ENCODE data around the gene VWA5B1.

VWA5B1 gene

DNA sequence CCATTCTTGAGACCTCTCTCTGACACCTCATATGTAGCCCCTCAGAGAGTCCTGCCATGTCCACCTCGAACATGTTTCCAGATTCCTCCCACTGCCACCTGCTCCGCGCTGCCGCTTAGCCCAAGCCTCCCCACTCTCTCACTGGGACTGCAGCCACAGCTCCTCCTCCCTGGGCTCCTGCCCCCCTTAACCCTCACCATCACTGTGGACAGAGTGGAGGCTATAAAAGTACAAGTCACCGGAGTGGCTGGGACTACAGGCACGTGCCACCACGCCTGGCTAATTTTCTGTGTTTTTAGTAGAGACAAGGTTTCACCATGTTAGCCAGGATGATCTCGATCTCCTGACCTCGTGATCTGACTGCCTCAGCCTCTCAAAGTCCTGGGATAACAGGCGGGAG, 77.0 kb downstream of the VWA5B1 start:
- DNase-seq (ENCODE audit: low read depth in 2 of 2) = no peak

DNA sequence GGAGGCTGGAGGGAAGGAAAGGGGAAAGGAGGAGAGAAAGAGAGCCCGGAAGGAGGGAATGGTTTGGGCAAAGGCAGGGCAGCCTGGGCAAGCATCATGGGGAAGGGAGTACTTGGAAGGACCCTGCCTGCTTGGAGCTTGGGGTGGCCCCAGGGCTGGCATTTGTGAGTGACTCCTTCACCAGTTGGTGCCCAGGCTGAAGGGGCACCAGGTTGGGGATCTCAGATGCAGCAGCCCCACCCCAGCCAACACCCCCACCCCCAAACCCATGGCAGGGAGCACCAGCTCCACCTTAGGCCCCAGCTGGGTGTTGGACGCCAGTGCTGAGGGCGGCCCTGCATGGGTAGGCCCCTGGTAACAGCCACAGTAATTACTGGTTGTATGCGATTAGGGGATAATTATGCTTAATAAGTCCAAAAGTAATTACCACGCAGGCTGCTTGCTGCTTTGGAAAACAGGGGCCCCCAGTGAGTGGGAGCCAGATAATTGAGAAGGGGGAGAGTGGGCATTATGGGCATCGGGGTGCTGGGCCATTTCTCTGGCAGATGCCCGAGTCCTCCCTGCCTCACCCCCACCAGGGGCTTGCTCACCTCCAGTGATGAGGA, 78.3 kb downstream of the VWA5B1 start:
- no peak for DNase-seq (ENCODE audit: low read depth in 2 of 2)

DNA sequence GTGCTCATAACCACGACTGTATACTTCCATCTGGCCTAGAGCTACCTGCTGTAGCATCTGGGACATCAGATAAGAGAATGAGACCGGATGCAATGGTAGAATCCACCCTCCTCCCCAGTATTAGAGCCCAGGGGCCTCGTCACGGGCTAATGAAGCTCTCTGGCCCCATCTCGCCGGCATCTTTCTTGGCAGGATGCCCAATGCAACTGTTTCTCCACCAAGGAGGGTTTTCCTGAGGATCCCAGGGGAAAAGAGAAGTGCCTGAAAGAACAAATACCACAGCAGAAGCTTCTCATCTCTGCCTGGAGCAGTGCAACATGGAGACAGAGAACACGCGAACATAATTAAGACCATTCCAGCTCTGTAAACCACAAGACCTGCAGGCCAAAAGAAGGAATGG, 80.0 kb downstream of the VWA5B1 start:
- DNase-seq (ENCODE audit: low read depth in 2 of 2) = no peak

DNA sequence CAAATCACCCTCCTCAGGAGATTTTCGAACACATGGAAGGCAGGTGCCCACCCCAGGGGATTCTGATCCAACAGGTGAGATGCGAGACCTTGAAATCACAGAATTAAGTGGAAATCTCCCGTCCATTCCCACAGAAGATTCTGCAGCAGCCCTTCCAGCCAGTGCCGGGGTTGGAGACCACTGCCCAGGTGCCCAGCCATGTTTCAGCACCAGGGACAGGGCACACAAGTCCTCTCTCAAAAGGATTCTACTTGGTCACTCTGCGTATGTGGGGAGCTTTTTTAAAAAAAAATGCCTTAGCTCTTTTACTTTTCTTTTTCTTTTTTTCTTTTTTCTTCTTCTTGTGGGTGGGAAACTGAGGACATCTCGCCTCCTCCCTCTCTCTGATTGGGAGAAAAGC, 80.7 kb downstream of the VWA5B1 start:
- DNase-seq (ENCODE audit: low read depth in 2 of 2) = no peak

DNA sequence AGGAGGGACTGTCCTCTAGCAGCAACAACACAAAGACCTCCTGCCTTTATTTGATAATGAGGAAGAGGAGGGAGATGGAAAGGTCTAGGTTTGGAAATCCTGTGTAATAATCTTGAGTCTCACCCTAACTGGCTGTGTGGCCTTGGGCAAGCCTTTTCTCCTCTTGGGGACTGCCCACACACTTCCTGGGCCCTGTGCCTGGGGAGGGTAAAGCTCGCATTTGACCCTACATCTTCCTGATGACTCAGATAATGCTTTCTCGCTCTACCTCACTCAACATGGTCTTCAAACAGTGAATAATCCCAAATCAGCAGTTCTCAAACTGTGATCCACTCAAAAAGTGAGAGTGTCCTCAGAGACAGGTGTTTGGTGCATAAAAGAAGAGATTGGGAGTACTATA, 81.2 kb downstream of the VWA5B1 start:
- no peak for DNase-seq (ENCODE audit: low read depth in 2 of 2)

DNA sequence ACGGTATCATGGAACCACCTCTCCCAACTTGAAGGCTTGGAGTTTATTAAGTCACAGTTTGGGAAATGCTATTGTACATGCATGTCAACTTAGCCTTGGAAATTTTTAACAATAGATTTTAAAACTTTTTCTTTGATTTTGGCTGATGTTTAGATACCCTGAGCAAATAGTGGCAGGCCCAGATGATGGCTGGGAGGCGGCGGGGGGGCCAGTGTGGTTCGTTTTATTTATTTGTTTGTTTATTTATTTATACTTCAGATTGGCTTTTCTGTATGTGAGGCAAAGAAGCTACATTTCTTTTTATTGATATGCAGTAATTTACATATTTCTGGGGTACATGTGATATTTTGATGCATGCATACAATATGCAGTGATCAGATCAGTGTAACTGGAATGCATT, 82.0 kb downstream of the VWA5B1 start:
- DNase-seq (ENCODE audit: low read depth in 2 of 2) = no peak

DNA sequence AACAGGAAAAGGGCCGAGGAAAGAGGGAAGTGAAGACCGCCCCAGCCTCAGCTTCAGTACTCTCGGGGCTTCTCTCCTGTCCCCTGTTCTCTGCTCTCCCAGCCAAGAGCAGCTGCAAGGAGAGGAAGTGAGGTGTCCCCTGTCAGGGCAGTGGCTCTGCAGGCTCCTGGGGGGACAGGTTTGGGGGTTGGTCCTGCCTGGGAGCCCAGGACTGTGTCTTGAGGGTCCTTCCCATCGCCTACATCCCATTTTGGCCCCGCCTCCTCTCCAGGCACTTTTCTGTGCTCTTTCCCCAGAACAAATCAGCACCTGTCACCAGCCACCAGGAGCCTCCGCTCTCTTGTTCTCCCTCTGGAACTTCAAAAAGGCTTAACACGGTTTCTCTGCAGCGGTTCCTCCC, 82.6 kb downstream of the VWA5B1 start:
- no peak for DNase-seq (ENCODE audit: low read depth in 2 of 2)

DNA sequence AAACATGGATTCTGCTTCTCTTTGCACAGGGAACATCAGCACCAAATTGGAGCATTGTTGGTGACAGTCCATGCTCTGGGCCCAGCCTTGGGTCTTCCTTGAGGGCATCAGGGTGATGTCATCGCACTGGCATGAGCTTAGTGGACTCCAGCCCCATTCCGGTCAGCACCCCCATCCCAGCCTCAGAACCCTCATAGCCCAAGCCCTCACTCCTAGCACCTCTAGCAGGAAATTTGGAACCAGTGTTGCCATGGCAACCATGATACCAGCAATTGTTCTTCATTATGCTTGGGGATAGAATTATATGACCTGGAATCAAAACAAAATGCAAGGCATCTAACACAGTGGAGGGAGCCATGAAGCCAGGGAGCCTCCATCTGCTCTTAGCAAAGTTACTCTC, 83.1 kb downstream of the VWA5B1 start:
- DNase-seq (ENCODE audit: low read depth in 2 of 2) = no peak

DNA sequence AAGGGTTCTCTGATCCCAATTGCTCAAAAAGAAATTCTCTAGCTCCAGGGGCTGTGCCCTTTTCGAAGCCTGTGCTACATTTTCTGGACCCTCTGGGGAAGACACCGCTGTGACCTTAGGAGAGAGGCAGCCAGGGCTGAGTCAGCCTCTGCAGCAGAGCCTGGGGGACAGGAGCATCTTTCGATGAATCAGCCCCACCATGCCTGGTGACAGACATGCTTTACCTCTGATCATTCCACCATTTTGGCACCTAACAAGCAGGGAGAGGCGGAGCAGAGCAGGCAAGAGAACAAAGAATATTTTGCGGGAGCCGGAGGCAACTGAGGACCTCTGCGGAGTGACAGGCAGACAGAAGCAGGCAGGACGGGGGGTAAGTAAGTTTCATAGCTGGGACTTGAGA, 84.9 kb downstream of the VWA5B1 start:
- DNase-seq (ENCODE audit: low read depth in 2 of 2) = no peak

DNA sequence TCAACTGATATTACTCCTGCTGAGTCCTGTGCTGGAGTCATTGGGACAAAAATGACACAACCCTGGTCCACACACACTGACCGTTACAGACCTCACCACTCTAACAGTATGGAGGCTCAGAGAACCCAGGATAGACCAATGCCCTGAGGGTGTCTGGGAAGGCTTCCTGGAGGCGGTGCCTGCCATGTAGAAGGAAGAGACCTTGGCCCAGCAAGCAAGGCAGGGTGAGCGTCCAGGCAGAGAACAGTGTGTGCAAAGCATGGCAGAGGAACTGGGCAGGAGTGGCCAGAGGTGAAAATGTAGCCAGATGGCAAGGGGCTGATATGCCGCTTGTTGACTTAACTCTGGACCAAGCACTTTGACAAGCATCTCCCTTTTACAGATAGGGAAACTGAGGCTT, 85.5 kb downstream of the VWA5B1 start:
- DNase-seq (ENCODE audit: low read depth in 2 of 2) = no peak

DNA sequence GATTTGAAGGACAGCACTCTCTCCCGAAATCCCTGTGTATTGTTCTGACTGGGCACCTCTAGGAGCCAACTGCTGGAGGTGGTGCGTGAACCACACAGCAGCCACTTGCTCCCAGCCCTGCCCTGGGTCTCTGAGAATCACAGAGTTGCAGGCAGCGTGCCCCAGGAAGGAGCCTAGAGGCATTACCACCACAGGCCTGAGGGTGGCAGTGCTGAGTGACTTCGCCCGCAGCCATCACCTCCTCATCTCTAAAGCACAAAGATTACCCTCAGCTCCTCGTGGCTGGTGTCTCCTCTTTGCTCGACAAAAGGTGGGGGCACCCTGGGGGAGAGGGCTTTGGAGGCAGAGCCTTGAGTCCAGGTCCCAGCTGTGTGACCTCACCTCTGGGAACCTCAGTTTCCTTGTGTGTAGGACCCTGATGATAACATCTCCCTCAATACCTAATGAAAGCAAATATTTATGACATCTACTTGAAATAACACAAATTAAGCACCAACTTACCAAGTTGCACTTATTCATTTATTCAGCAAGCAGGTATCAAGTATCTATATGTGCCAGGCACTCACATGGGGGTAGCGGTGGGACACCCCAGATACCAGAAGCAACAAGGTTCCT, 86.3 kb downstream of the VWA5B1 start:
- peak; percentile 46 to 55 for DNase-seq (ENCODE audit: low read depth in 2 of 2)

DNA sequence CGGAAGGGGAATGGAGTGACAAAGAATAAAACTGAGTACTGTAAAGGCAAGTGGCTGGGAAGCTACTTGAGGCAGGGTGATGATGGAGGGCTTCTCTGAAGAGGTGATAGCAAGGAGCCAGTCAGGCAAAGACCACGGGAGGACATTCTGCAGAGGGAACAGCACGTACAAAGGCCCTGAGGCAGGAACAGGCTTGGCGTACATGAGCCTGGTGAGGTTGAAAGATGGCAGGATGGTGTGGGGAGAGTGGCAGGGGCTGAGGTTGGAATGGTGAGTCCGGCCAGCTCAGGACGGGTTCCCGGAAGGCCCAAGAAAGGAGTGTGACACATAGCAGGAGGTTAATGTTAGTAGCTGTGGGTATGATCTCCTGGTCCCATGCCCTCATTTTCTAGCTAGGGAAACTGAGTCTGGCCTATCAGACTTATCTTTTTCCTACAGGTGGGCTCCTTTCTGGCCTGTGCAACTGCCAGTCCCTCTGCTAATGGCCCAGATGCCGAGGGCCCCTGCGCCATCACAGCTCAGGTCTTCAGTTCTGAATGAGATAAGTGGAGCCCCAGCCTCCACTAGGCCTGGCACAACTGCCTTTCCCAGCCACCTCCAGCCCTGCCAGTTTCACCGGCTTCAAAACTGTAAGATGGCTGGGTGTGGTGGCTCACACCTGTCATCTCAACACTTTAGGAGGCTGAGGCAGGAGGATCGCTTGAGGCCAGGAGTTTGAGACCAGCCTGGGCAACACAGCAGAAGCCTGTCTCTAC, 87.0 kb downstream of the VWA5B1 start:
- no peak for DNase-seq (ENCODE audit: low read depth in 2 of 2)

DNA sequence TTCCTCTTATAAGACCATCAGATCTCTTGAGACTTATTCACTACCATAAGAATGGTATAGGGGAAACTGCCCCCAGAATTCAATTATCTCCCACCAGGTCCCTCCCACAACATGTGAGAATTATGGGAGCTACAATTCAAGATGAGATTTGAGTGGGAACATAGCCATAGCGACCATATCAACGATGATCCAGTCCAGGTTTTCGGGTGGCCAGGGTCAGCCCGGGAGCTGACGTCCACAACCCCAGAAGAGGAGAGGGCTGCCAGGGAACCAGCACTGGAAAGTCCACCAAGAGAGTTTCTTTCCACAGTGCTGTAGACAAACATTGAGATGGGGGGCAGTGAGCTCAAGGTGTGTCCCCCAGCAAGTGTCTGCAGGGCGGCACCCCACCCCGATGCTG, 88.4 kb downstream of the VWA5B1 start:
- DNase-seq (ENCODE audit: low read depth in 2 of 2) = no peak

DNA sequence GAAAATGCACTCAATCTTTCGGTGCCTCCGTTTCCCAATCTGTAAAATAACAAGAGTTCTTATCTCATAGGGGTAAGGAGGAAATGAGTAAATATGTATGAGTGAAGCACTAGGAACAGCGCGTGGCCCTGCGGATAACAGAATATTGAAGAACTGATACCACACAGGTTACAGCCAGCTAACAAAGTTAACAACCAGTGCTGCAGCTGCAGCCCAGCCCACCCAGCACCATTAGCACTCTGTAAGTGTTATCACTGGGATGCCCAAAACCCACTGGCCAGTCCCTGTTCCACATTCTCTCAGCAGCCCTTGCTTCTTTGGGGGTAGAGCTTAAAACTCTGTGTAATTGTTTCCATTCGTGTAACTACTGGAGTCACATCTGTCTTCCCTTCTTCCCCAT, 89.5 kb downstream of the VWA5B1 start:
- DNase-seq (ENCODE audit: low read depth in 2 of 2) = no peak

DNA sequence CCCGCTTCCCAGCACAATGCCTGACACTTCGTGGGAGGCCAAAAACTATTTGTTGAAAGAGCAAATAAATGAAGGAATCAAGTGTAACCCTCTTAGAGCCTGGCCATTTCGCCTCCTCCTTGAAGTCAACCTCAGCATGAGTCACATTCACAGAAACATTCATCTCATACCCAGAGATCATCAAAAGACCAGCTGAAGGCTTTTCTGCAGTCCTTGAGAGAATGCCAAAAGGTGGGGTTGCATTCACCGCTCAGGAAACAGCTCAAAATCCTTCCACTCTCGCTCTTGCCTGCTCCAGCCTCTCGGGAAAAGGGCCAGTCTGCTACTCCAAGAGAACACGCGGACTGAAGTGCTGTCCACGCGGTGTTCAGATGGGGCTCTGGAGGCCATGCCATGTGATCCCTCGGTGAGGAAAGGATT, 90.0 kb downstream of the VWA5B1 start:
- no peak for DNase-seq (ENCODE audit: low read depth in 2 of 2)

DNA sequence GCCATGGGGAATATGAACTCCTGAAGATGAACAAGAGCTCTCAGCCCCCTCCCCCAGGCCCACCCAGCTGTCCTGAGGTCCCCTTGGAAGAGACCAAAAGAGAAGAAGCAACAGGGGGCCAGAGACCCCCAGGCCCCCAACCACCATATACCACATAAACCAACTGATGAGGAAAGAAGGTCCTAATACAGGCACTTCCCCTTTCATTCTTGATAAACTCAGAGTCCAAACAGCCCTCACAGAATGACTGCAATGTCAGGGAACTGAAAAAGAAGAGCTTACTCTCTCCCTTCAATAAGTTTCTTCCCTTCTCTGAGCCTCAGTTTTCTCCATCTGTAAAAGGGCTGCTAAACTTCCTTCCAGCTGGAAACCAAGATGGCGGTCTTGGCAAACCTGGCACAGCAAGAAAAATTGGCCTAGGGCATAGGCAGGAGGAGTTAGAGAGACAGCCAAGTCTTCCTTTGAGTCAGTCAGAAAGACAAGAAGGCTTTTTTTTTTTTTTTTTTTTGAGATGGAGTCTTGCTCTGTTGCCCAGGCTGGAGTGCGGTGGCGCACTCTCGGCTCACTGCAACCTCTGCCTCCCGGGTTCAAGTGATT, 90.5 kb downstream of the VWA5B1 start:
- no peak for DNase-seq (ENCODE audit: low read depth in 2 of 2)

DNA sequence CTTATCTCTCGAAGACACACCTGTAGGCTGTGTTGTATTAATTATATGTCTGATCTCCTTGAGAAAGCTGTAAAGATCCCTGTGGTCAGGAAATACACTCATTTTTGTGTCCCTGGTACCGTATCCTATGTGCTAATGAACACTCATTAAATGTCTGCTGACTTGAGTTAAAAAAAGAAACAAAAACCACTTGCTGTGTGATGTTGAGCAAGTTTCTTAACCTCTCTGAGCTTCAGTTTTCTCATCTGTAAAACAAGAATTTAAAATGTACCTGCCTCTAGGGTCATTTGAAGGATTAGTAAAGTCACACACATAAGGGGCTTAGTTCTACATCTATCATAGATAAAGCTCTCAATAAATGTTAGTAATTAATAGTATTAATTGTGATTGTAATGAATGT, 91.3 kb downstream of the VWA5B1 start:
- no peak for DNase-seq (ENCODE audit: low read depth in 2 of 2)

DNA sequence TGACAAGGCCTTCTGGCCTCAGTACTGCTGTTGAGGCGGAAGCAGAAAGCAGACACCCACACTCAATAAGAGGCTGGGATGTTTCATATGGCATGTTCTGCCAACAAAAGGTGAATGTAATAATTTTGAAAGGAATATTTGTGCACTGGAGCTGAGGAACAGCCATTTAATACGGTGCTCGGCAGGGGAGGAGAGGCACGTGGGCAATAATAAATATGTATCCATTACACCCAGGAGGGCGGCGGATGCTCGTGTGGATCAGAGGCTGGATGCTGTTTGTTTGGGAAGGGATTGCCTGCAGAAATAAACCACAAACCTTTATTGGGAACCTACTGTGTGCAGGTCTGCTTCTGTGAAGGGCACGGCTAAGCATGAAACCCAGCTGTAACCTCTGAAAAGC, 92.0 kb downstream of the VWA5B1 start:
- no peak for DNase-seq (ENCODE audit: low read depth in 2 of 2)

DNA sequence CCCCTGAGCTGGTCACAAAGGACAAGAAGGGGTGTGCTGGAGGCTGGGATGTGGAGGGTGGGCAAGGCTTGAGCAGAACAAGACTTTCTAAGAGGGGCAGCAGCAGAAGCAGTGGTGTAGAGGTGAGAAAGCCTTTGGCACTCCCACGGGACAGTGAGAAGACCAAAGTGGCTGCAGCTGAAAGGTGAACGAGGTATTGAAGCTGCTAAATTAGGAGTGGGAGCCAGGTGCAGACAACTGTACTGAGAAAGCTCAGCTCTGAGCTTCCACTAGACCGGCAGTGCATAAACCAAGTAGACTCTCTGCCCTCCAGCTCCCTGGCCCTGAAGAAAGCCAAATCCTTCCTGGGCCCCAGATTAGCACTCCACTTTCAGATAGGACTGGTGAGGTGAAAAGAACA, 93.0 kb downstream of the VWA5B1 start:
- no peak for DNase-seq (ENCODE audit: low read depth in 2 of 2)

DNA sequence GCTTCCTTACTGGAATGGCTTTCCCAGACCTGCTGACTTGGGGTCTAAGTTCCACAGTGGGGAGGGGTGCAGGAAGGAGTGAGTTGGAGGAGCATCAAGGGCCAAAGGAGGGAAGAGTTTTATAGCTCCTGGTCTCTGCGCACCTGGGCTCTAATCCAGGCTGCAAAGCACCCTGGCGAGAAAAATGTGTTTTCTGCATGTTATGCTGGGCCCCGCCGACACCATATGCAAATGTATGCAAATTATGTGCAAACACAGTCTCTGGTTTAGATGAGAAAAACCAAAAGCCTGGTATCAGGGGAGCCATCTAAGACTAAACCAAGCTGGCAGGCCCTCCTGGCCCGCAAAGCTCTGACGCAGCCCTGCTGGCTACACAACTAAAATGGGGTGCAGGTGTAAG, 95.0 kb downstream of the VWA5B1 start:
- DNase-seq (ENCODE audit: low read depth in 2 of 2) = no peak

DNA sequence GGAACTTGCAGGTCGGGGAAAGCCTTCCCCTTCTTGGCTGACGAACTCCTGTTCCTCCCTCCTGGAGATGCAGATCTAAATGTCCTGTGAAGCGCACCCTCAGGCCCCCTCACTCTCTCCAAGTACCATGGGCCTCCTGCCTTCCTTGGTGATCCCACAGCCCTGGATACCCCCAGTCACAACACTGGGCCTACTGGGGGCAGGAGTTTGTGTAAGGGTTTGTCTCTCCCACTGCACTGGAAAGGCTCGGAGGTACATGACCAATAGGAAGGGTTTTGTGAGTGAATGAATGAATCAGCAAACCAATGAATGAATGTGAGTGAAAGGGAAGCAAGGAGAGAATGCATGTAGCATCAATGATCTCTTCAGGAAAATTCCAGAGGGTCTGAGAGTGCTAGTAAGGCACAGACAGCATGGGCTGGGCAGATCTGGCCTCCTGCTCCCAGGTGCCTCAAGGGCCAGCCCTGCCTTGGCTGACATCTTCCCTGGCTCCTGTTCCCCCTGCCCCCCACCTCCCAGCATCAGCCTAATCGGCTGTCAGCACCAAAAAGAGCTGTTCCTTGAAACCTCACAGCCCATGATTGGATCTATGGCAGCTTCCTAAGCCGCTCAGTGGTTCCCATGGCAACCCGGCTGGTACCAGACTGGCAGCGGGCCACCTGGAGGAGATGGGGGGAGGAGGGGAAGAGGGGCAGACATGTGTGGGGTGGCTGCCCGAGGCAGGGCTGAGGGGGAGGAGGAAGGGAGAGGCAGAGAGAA, 95.8 kb downstream of the VWA5B1 start:
- DNase-seq (ENCODE audit: low read depth in 2 of 2) = no peak

DNA sequence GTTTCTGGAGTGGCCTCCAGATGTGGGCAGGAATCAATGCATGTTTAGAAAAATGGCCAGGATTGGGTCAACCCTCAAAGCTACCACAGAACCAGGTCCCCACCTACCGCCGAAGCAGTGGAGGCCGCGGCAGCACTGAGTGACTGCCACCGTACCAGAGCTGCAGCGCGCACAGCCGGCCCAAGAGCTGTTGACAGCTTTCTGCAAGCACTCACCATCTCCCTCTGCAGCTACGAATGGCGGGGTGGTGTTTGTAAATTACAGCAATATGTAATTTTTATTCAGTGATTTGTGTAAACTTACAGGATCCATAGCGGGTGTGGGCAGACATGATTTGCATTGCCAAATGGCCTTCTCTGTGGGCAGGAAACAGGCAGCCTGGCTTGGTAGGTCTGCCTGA, 98.9 kb downstream of the VWA5B1 start:
- DNase-seq (ENCODE audit: low read depth in 2 of 2) = no peak
